Measurements from ENCODE around the gene RRM2.

The RRM2 gene

GRCh38 chr2:10168221-10168620, 45.7 kb downstream of the RRM2 start:
- H3K4me3 ChIP-seq (ENCODE audit: low read length, poor library complexity, severe bottlenecking) = no peak overlapping the region
- H4K20me1 ChIP-seq (ENCODE audit: insufficient read depth, low read length, poor library complexity, severe bottlenecking) = no peaks in the 10 kb centered on the region
- no peaks in the 10 kb centered on the region for H3K79me2 ChIP-seq (ENCODE audit: insufficient read depth, low read length)
- H3K27me3 ChIP-seq (ENCODE audit: insufficient read depth, low read length, poor library complexity, severe bottlenecking) = no peaks in the 10 kb centered on the region
- H3K4me1 ChIP-seq (ENCODE audit: insufficient read depth, low read length, poor library complexity, severe bottlenecking) = no peaks in the 10 kb centered on the region
- H2AFZ ChIP-seq (ENCODE audit: low read length) = no peak overlapping the region
- no peak overlapping the region for H3K9ac ChIP-seq (ENCODE audit: low read depth, low read length, poor library complexity, severe bottlenecking)
- H3K4me2 ChIP-seq (ENCODE audit: low read depth, low read length, poor library complexity, severe bottlenecking) = no peak overlapping the region
- H3K36me3 ChIP-seq (ENCODE audit: insufficient read depth, low read length) = peaks cover 67% of the 10 kb centered on the region; the same call in 1 of the 2 replicates
- H3K9me2 ChIP-seq (replicated peaks; ENCODE audit: low read depth, low read length) = no peaks in the 10 kb centered on the region
- no peak for TF ChIP-seq EZH2phosphoT487 (IDR thresholded peaks at IDR 0.05; ENCODE audit: borderline replicate concordance)
- TF ChIP-seq, protein P1, sequence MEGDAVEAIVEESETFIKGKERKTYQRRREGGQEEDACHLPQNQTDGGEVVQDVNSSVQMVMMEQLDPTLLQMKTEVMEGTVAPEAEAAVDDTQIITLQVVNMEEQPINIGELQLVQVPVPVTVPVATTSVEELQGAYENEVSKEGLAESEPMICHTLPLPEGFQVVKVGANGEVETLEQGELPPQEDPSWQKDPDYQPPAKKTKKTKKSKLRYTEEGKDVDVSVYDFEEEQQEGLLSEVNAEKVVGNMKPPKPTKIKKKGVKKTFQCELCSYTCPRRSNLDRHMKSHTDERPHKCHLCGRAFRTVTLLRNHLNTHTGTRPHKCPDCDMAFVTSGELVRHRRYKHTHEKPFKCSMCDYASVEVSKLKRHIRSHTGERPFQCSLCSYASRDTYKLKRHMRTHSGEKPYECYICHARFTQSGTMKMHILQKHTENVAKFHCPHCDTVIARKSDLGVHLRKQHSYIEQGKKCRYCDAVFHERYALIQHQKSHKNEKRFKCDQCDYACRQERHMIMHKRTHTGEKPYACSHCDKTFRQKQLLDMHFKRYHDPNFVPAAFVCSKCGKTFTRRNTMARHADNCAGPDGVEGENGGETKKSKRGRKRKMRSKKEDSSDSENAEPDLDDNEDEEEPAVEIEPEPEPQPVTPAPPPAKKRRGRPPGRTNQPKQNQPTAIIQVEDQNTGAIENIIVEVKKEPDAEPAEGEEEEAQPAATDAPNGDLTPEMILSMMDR (conservative IDR thresholded peaks at IDR 0.05; ENCODE audit: low read length) = no peak
- H3F3A ChIP-seq (ENCODE audit: low read depth) = no peaks in the 10 kb centered on the region
- H3K9me3 ChIP-seq (ENCODE audit: insufficient read depth, low read depth, low read length) = no peaks in the 10 kb centered on the region

- Histone ChIP-seq H4K20me1 (ENCODE audit: insufficient read depth, low read length, poor library complexity, severe bottlenecking) (no peaks in the 10 kb centered on the region), H3K4me2 (ENCODE audit: low read depth, low read length, poor library complexity, severe bottlenecking) (no peak overlapping the region), H3F3A (ENCODE audit: low read depth) (no peaks in the 10 kb centered on the region), H3K9me3 (ENCODE audit: insufficient read depth, low read depth, low read length) (no peaks in the 10 kb centered on the region), H2AFZ (ENCODE audit: low read length) (no peak overlapping the region), H3K79me2 (ENCODE audit: insufficient read depth, low read length) (no peaks in the 10 kb centered on the region), H3K9me2 (replicated peaks; ENCODE audit: low read depth, low read length) (no peaks in the 10 kb centered on the region), H3K36me3 (ENCODE audit: insufficient read depth, low read length) (peaks cover 68% of the 10 kb centered on the region; the same call in 1 of the 2 replicates), H3K4me3 (ENCODE audit: low read length, poor library complexity, severe bottlenecking) (no peak overlapping the region), H3K27me3 (ENCODE audit: insufficient read depth, low read length, poor library complexity, severe bottlenecking) (no peaks in the 10 kb centered on the region), H3K4me1 (ENCODE audit: insufficient read depth, low read length, poor library complexity, severe bottlenecking) (no peaks in the 10 kb centered on the region), H3K9ac (ENCODE audit: low read depth, low read length, poor library complexity, severe bottlenecking) (no peak overlapping the region)
- TF ChIP-seq EZH2phosphoT487 (IDR thresholded peaks at IDR 0.05; ENCODE audit: borderline replicate concordance) = no peak
- TF ChIP-seq, protein P1 (conservative IDR thresholded peaks at IDR 0.05; ENCODE audit: low read length) = 0 out of 2 replicates have a peak, but pooled peaks have one; percentile 13
These were observed 46.6 kb downstream of the RRM2 start for GRCh38 chr2:10169053-10169578.

DNA sequence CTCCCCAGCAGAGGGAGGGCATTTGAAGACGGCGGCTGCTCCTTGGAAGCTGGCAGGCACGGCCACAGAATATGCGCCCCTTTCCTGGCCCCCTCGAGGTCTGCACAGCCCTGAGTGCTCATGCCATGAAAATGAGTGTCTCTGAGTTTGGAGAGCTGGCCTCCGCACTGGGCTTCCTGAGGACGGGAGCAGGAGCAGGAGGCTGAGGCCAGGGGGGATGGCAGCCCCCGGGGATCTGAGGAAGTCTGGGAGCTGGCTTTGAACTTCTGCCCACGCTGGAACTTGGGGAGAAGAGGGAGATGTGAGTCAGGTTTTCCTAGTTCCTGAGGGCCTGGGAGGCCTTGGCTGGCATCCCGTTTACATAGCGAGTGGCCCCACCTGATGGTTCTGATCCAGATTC, 47.0 kb downstream of the RRM2 start:
- H3K36me3 ChIP-seq (ENCODE audit: insufficient read depth, low read length) = peaks cover 63% of the 10 kb centered on the region; the same call in 1 of the 2 replicates
- TF ChIP-seq, protein P1 (conservative IDR thresholded peaks at IDR 0.05; ENCODE audit: low read length) = no peak
- TF ChIP-seq EZH2phosphoT487 (IDR thresholded peaks at IDR 0.05; ENCODE audit: borderline replicate concordance) = no peak
- H3K4me3 ChIP-seq (ENCODE audit: low read length, poor library complexity, severe bottlenecking) = no peak overlapping the region
- H3K4me2 ChIP-seq (ENCODE audit: low read depth, low read length, poor library complexity, severe bottlenecking) = no peak overlapping the region
- no peaks in the 10 kb centered on the region for H4K20me1 ChIP-seq (ENCODE audit: insufficient read depth, low read length, poor library complexity, severe bottlenecking)
- no peak overlapping the region for H3K9ac ChIP-seq (ENCODE audit: low read depth, low read length, poor library complexity, severe bottlenecking)
- no peaks in the 10 kb centered on the region for H3K79me2 ChIP-seq (ENCODE audit: insufficient read depth, low read length)
- no peaks in the 10 kb centered on the region for H3K27me3 ChIP-seq (ENCODE audit: insufficient read depth, low read length, poor library complexity, severe bottlenecking)
- H3K9me3 ChIP-seq (ENCODE audit: insufficient read depth, low read depth, low read length) = no peaks in the 10 kb centered on the region
- no peaks in the 10 kb centered on the region for H3F3A ChIP-seq (ENCODE audit: low read depth)
- no peaks in the 10 kb centered on the region for H3K9me2 ChIP-seq (replicated peaks; ENCODE audit: low read depth, low read length)
- H2AFZ ChIP-seq (ENCODE audit: low read length) = no peak overlapping the region
- H3K4me1 ChIP-seq (ENCODE audit: insufficient read depth, low read length, poor library complexity, severe bottlenecking) = no peaks in the 10 kb centered on the region

Measured in Loucy (cell line).